Large intestine (tissue), 3 donors: Measurements from ENCODE around the gene H1-8. TPM values are rescaled to one million over a fixed set of nuclear protein-coding genes. Genes with fewer than 3 reads are reported as not detected.

Experiments
- DNase-seq, 2 donors: peaks; one replicate each; pipeline versions ENCODE4 v3.0.0 to v3.0.0-alpha.2; 2013
- H3K27ac ChIP-seq: one replicate; pipeline ENCODE4 v1.5.1; 2013; ENCODE audit warnings: low read length
- H3K27me3 ChIP-seq: 2 replicates; pipeline ENCODE4 v1.6.1; 2013; ENCODE audit warnings: low read length; ENCODE audit not compliant: control insufficient read depth, insufficient read depth
- H3K36me3 ChIP-seq: 2 replicates; pipeline ENCODE4 v1.6.1; 2013; ENCODE audit warnings: low read length; ENCODE audit not compliant: control insufficient read depth, insufficient read depth
- H3K4me1 ChIP-seq: one replicate; pipeline ENCODE4 v1.6.1; 2013; ENCODE audit warnings: low read length; ENCODE audit not compliant: control insufficient read depth, insufficient read depth
- H3K4me3 ChIP-seq: one replicate; pipeline ENCODE4 v1.5.1; 2013; ENCODE audit warnings: low read length
- H3K9me3 ChIP-seq: one replicate; pipeline ENCODE4 v1.6.1; 2013; ENCODE audit warnings: mild to moderate bottlenecking, low read depth, low read length, moderate library complexity; ENCODE audit not compliant: control insufficient read depth
- WGBS: methylation state at CpG from one replicate; pipeline ENCODE4 v1.1.5; 2013; ENCODE audit warnings: low lambda C conversion rate; ENCODE audit not compliant: insufficient coverage; 5-methylcytosine and 5-hydroxymethylcytosine counted together
- polyA plus RNA-seq: library from polyadenylated mRNA; unstranded; fragments of 120-200 nt; gene quantifications from one replicate; pipeline ENCODE4 v1.2.1, GENCODE V29; 2013

H1-8 gene
- polyA plus RNA-seq, 1 donor, result not detected

GRCh38 chr3:129573493-129573892, 30.5 kb downstream of the H1-8 start:
- Histone ChIP-seq H3K9me3 (no peaks in the 10 kb centered on the region), H3K27ac (no peak overlapping the region), H3K27me3 (no peaks in the 10 kb centered on the region), H3K36me3 (peaks cover 6% of the 10 kb centered on the region), H3K4me3 (no peak overlapping the region), H3K4me1 (peaks cover 4% of the 10 kb centered on the region)
- 60% methylated on average over 1 of the region's 14 CpGs for WGBS
- no peak for DNase-seq

GRCh38 chr3:129574206-129574605, 31.2 kb downstream of the H1-8 start:
- Histone ChIP-seq H3K36me3 (peaks cover 6% of the 10 kb centered on the region), H3K4me3 (no peak overlapping the region), H3K27me3 (no peaks in the 10 kb centered on the region), H3K27ac (no peak overlapping the region), H3K9me3 (no peaks in the 10 kb centered on the region), H3K4me1 (peaks cover 4% of the 10 kb centered on the region)
- WGBS, result no CpG with 5 or more reads among the region's 24 CpGs
- DNase-seq, result no peak

- H3K36me3 ChIP-seq, result peaks cover 2% of the 10 kb centered on the region
Observed at GRCh38 chr3:129575233-129575996, 32.4 kb downstream of the H1-8 start.

GRCh38 chr3:129575997-129576384, 33.0 kb downstream of the H1-8 start:
- H3K27ac ChIP-seq, result no peak overlapping the region
- H3K4me3 ChIP-seq, result no peak overlapping the region
- peaks cover 4% of the 10 kb centered on the region for H3K4me1 ChIP-seq
- no CpG with 5 or more reads among the region's 10 CpGs for WGBS
- peaks cover 2% of the 10 kb centered on the region for H3K36me3 ChIP-seq
- no peak for DNase-seq
- H3K9me3 ChIP-seq, result no peaks in the 10 kb centered on the region
- H3K27me3 ChIP-seq, result no peaks in the 10 kb centered on the region

More at GRCh38 chr3:129575233-129575996, 32.4 kb downstream of the H1-8 start:
- H3K27me3 ChIP-seq, result no peaks in the 10 kb centered on the region
- H3K27ac ChIP-seq, result no peak overlapping the region
- no peak for DNase-seq
- peaks cover 4% of the 10 kb centered on the region for H3K4me1 ChIP-seq
- H3K4me3 ChIP-seq, result no peak overlapping the region
- WGBS, result no CpG with 5 or more reads among the region's 19 CpGs
- H3K9me3 ChIP-seq, result no peaks in the 10 kb centered on the region

- WGBS, result no CpG with 5 or more reads among the region's 18 CpGs
- Histone ChIP-seq H3K4me3 (no peak overlapping the region), H3K27me3 (no peaks in the 10 kb centered on the region), H3K9me3 (no peaks in the 10 kb centered on the region), H3K27ac (no peak overlapping the region), H3K36me3 (no peaks in the 10 kb centered on the region), H3K4me1 (peaks cover 4% of the 10 kb centered on the region)
- DNase-seq, result peak in 1 of 2 donors; percentile 42
Observed at GRCh38 chr3:129576514-129577352, 33.8 kb downstream of the H1-8 start.

- Histone ChIP-seq H3K27ac (no peak overlapping the region), H3K27me3 (no peaks in the 10 kb centered on the region), H3K9me3 (no peaks in the 10 kb centered on the region), H3K36me3 (no peaks in the 10 kb centered on the region), H3K4me3 (no peak overlapping the region), H3K4me1 (peaks cover 4% of the 10 kb centered on the region)
- DNase-seq, result peak in 1 of 2 donors; percentile 40
- no CpG with 5 or more reads among the region's 17 CpGs for WGBS
Observed at GRCh38 chr3:129577366-129577765, 34.4 kb downstream of the H1-8 start.

GRCh38 chr3:129577925-129578786, 35.2 kb downstream of the H1-8 start:
- Histone ChIP-seq H3K27ac (no peak overlapping the region), H3K4me3 (no peak overlapping the region), H3K9me3 (no peaks in the 10 kb centered on the region), H3K27me3 (no peaks in the 10 kb centered on the region), H3K36me3 (no peaks in the 10 kb centered on the region), H3K4me1 (peaks cover 4% of the 10 kb centered on the region)
- DNase-seq, result no peak
- WGBS, result no CpG with 5 or more reads among the region's 21 CpGs

GRCh38 chr3:129579991-129580390, 37.0 kb downstream of the H1-8 start:
- H3K36me3 ChIP-seq, result peaks cover 3% of the 10 kb centered on the region
- no peak for DNase-seq
- no peaks in the 10 kb centered on the region for H3K27me3 ChIP-seq
- WGBS, result no CpG with 5 or more reads among the region's 10 CpGs
- no peak overlapping the region for H3K27ac ChIP-seq
- H3K4me3 ChIP-seq, result no peak overlapping the region
- H3K9me3 ChIP-seq, result no peaks in the 10 kb centered on the region
- H3K4me1 ChIP-seq, result peaks cover 4% of the 10 kb centered on the region

- Histone ChIP-seq H3K27ac (no peak overlapping the region), H3K9me3 (no peaks in the 10 kb centered on the region), H3K36me3 (peaks cover 7% of the 10 kb centered on the region), H3K4me1 (peaks cover under 1% of the 10 kb centered on the region), H3K27me3 (no peaks in the 10 kb centered on the region), H3K4me3 (no peak overlapping the region)
- no peak for DNase-seq
- WGBS, result no CpG with 5 or more reads among the region's 8 CpGs
Observed at GRCh38 chr3:129581623-129582022, 38.6 kb downstream of the H1-8 start.

- H3K27ac ChIP-seq, result no peak overlapping the region
- no peaks in the 10 kb centered on the region for H3K4me1 ChIP-seq
- peaks cover 7% of the 10 kb centered on the region for H3K36me3 ChIP-seq
- no peak overlapping the region for H3K4me3 ChIP-seq
- H3K9me3 ChIP-seq, result no peaks in the 10 kb centered on the region
- H3K27me3 ChIP-seq, result no peaks in the 10 kb centered on the region
- no peak for DNase-seq
- WGBS, result no CpG with 5 or more reads among the region's 5 CpGs
Observed at GRCh38 chr3:129582799-129583198, 39.8 kb downstream of the H1-8 start.
